C4-2B (cell line): ENCODE results near the gene COX7C.
"Not testable (repeated sequence)": the region's sequence is repeated elsewhere in the genome, so short reads cannot be mapped to it uniquely, and the experiment has no call there.

Experiments used
- CTCF ChIP-seq: fragments of 450-650 bp; conservative IDR thresholded peaks from 2 replicates; pipeline ENCODE4 v1.5.1; 2017; ENCODE audit warnings: mild to moderate bottlenecking
- ZFX ChIP-seq: fragments of 450-650 bp; IDR thresholded peaks from 2 replicates; pipeline ENCODE4 v1.6.1; 2017

GRCh38 chr5:86569522-86570426 is 48.0 kb upstream of the COX7C start:
- TF ChIP-seq CTCF, ZFX: not testable (repeated sequence)
